Panc1 (cell line): ENCODE measurements around the gene TIMM44.

Experiments used
- CTCF ChIP-seq: fragments of 450-650 bp; IDR thresholded peaks from 2 replicates; pipeline ENCODE4 v1.5.1; 2017; ENCODE audit warnings: mild to moderate bottlenecking
- POLR2AphosphoS5 ChIP-seq: IDR thresholded peaks from 2 replicates; pipeline ENCODE4 v1.6.1; 2012; ENCODE audit warnings: mild to moderate bottlenecking, low read depth, low read length, moderate library complexity
- REST ChIP-seq, 2 experiments: IDR thresholded peaks; 2 replicates each; pipeline ENCODE4 v1.6.1; 2011 to 2012; ENCODE audit warnings: low read depth in 2 of 2, control low read depth in 1 of 2, low read length in 1 of 2, mild to moderate bottlenecking in 1 of 2, moderate library complexity in 1 of 2; ENCODE audit not compliant: insufficient read depth in 1 of 2
- SIN3A ChIP-seq: IDR thresholded peaks from 2 replicates; pipeline ENCODE4 v1.6.1; 2012; ENCODE audit warnings: low read depth, mild to moderate bottlenecking, low read length, moderate library complexity, borderline replicate concordance; ENCODE audit not compliant: insufficient read depth
- TCF7L2 ChIP-seq: IDR thresholded peaks from 2 replicates; pipeline ENCODE4 v1.6.1; 2011; ENCODE audit warnings: mild to moderate bottlenecking, low read depth, low read length, inconsistent platforms

GRCh38 chr19:7961920-7962626, 18.6 kb upstream of the TIMM44 start:
- TF ChIP-seq SIN3A, result no peak
- TF ChIP-seq CTCF, result no peak
- TF ChIP-seq POLR2AphosphoS5, result no peak
- TF ChIP-seq TCF7L2, result no peak
- TF ChIP-seq REST (IDR thresholded peaks at IDR 0.05; ENCODE audit: insufficient read depth in 1 of 2, low read depth in 2 of 2, low read length in 1 of 2), result no peak
